SK-N-SH (cell line): ENCODE results near the gene PRLH. TPM values are rescaled to one million over a fixed set of nuclear protein-coding genes. Genes with fewer than 3 reads are reported as not detected.
A peak's percentile ranks its signal among the peaks of the same experiment; 100 is the strongest.

ENCODE experiments used
- CTCF ChIA-PET: fragments of 300-600, 350-600 bp; formaldehyde crosslinking; extraction: SDS; loops from one replicate; lab custom pipeline; 2021; lab: Yijun Ruan, JAX
- POLR2A ChIA-PET: fragments of 350-600 bp; sonication (Branson Sonifier 250); formaldehyde crosslinking; extraction: SDS; loops from one replicate; lab custom pipeline; 2020; ENCODE audit warnings: antibody characterized with exemption, inconsistent platforms; lab: Yijun Ruan, JAX
- DNase-seq: peaks from one replicate; pipeline ENCODE4 v3.0.0; 2012
- H2AFZ ChIP-seq: fragments of 200-600 bp; sonication (generic); 2 replicates; pipeline ENCODE4 v1.8.1; 2016; ENCODE audit warnings: antibody characterized with exemption, mild to moderate bottlenecking, low read depth
- H3F3A ChIP-seq: fragments of 200-600 bp; sonication (generic); replicated peaks from 2 replicates; pipeline ENCODE3; 2016; ENCODE audit warnings: antibody characterized with exemption, mild to moderate bottlenecking; ENCODE audit not compliant: insufficient read depth
- H3K27ac ChIP-seq, 2 experiments: fragments of 200-500 bp in 1 of 2; fragments of 200-600 bp in 1 of 2; sonication (Bioruptor generic) in 1 of 2; sonication (generic), shearing (Covaris generic) in 1 of 2; 2 replicates each; pipeline versions ENCODE4 v1.5.1 to v1.6.1; 2014 to 2016; ENCODE audit warnings: low read depth in 2 of 2, inconsistent platforms in 1 of 2, low read length in 1 of 2, mild to moderate bottlenecking in 1 of 2, mixed read lengths in 1 of 2
- H3K27me3 ChIP-seq: fragments of 200-600 bp; sonication (generic), shearing (Covaris generic); 2 replicates; pipeline ENCODE4 v1.6.1; 2016; ENCODE audit warnings: mixed run types; ENCODE audit not compliant: insufficient read depth
- H3K36me3 ChIP-seq, 2 experiments: fragments of 200-500 bp in 1 of 2; fragments of 200-600 bp in 1 of 2; sonication (Bioruptor generic) in 1 of 2; sonication (generic) in 1 of 2; replicated peaks in 1 of 2; 2 replicates each; pipeline versions ENCODE3 to v1.5.1; 2014 to 2016; ENCODE audit warnings: low read length in 1 of 2, mild to moderate bottlenecking in 1 of 2; ENCODE audit not compliant: insufficient read depth in 2 of 2, control insufficient read depth in 1 of 2
- H3K4me1 ChIP-seq, 2 experiments: fragments of 200-500 bp in 1 of 2; fragments of 200-600 bp in 1 of 2; sonication (Bioruptor generic) in 1 of 2; sonication (generic), shearing (Covaris generic) in 1 of 2; 2 replicates each; pipeline versions ENCODE4 v1.5.1 to v1.6.1; 2014 to 2016; ENCODE audit warnings: low read depth in 1 of 2, low read length in 1 of 2, mixed run types in 1 of 2; ENCODE audit not compliant: insufficient read depth in 2 of 2, control insufficient read depth in 1 of 2
- H3K4me2 ChIP-seq: fragments of 200-600 bp; sonication (generic), shearing (Covaris generic); 2 replicates; pipeline ENCODE4 v1.6.1; 2017; ENCODE audit warnings: mixed run types
- H3K4me3 ChIP-seq, 2 experiments: fragments of 200-500 bp in 1 of 2; fragments of 200-600 bp in 1 of 2; sonication (Bioruptor generic) in 1 of 2; sonication (generic), shearing (Covaris generic) in 1 of 2; 2 replicates each; pipeline versions ENCODE4 v1.5.1 to v1.8.1; 2014 to 2016; ENCODE audit warnings: low read depth in 2 of 2, inconsistent platforms in 1 of 2, low read length in 1 of 2, mild to moderate bottlenecking in 1 of 2, mixed read lengths in 1 of 2, moderate library complexity in 1 of 2
- H3K79me2 ChIP-seq: fragments of 200-600 bp; sonication (generic); 2 replicates; pipeline ENCODE4 v1.8.1; 2017; ENCODE audit warnings: mild to moderate bottlenecking; ENCODE audit not compliant: insufficient read depth
- H3K9ac ChIP-seq: fragments of 200-600 bp; sonication (generic); 2 replicates; pipeline ENCODE4 v1.6.1; 2017; ENCODE audit warnings: mixed run types
- H3K9me2 ChIP-seq: fragments of 200-600 bp; sonication (generic); 2 replicates; pipeline ENCODE4 v1.6.1; 2017; ENCODE audit warnings: mixed run types
- H3K9me3 ChIP-seq: fragments of 200-600 bp; sonication (generic); 2 replicates; pipeline ENCODE4 v1.6.1; 2017; ENCODE audit warnings: mixed run types, mild to moderate bottlenecking, moderate library complexity
- H4K20me1 ChIP-seq: fragments of 200-600 bp; sonication (generic); 2 replicates; pipeline ENCODE4 v1.6.1; 2017; ENCODE audit warnings: mild to moderate bottlenecking, mixed run types; ENCODE audit not compliant: insufficient read depth
- EP300 ChIP-seq, 2 experiments: IDR thresholded peaks; 2 replicates each; pipeline versions ENCODE4 v1.4.0 to v1.6.1; 2012; ENCODE audit warnings: borderline replicate concordance in 1 of 2, low read depth in 1 of 2, low read length in 1 of 2
- FOXM1 ChIP-seq: IDR thresholded peaks from 2 replicates; pipeline ENCODE4 v1.4.0; 2012; ENCODE audit warnings: low read depth, mild to moderate bottlenecking
- MXI1 ChIP-seq: IDR thresholded peaks from 2 replicates; pipeline ENCODE4 v1.6.1; 2012; ENCODE audit warnings: mild to moderate bottlenecking, low read depth, low read length, improper control_type of control experiment
- NRF1 ChIP-seq: IDR thresholded peaks from 2 replicates; pipeline ENCODE4 v1.6.1; 2012; ENCODE audit warnings: low read depth, mild to moderate bottlenecking, low read length
- PBX3 ChIP-seq: IDR thresholded peaks from 2 replicates; pipeline ENCODE4; 2012
- SIN3A ChIP-seq: IDR thresholded peaks from 2 replicates; pipeline ENCODE4 v1.6.1; 2012; ENCODE audit warnings: low read depth, mild to moderate bottlenecking, low read length, moderate library complexity, borderline replicate concordance
- WGBS: methylation state at CpG from one replicate; pipeline ENCODE4 v1.1.6; 2017; ENCODE audit warnings: low lambda C conversion rate; 5-methylcytosine and 5-hydroxymethylcytosine counted together
- polyA plus RNA-seq, 3 experiments: library from polyadenylated mRNA; depleted of rRNA; stranded (reverse); fragments of >200 nt; gene quantifications; 2 replicates each; pipeline ENCODE4 v1.2.3, GENCODE V29; 2012
- small RNA-seq, 7 experiments: library from RNA; depleted of rRNA; stranded (forward); fragments of <200 nt; gene quantifications; one replicate each; pipeline ENCODE3, GENCODE V24; 2012

PRLH gene
- polyA plus RNA-seq, 1 of the 3 experiments (the other 2 are of a cell fraction), result not detected

- CTCF ChIA-PET, result interaction anchor here (0.9 to 1.2 kb wide), 3 partner anchors 14 to 242 kb away, joined by 3 read pairs; no protein-coding TSS in a partner anchor
- Histone ChIP-seq H2AFZ (peak overlapping the region; percentile 19; the same call in 1 of the 2 replicates), H3K4me2 (peak overlapping the region; percentile 59)
These were observed 50.0 kb downstream of the PRLH start for GRCh38 chr2:237616373-237616733.

More at GRCh38 chr2:237616373-237616733, 50.0 kb downstream of the PRLH start:
- no peaks in the 10 kb centered on the region for H3K27me3 ChIP-seq
- no peaks in the 10 kb centered on the region for H3K36me3 ChIP-seq
- WGBS, result 52% methylated on average over 3 of the region's 3 CpGs
- no peaks in the 10 kb centered on the region for H3K9me2 ChIP-seq
- no peaks in the 10 kb centered on the region for H3K9me3 ChIP-seq
- H3K9ac ChIP-seq, result peak overlapping the region; percentile 63; the same call in 1 of the 2 replicates
- peak overlapping the region; percentile 84 to 96 for H3K27ac ChIP-seq
- DNase-seq, result no peak
- POLR2A ChIA-PET, result no interaction called here
- H4K20me1 ChIP-seq, result no peaks in the 10 kb centered on the region
- peaks cover 40% of the 10 kb centered on the region for H3F3A ChIP-seq
- no peak overlapping the region for H3K4me3 ChIP-seq
- TF ChIP-seq FOXM1 (no peak), MXI1 (no peak), NRF1 (no peak), PBX3 (no peak), SIN3A (no peak), EP300 (IDR thresholded peaks at IDR 0.05; ENCODE audit: borderline replicate concordance in 1 of 2, low read depth in 1 of 2, low read length in 1 of 2) (no peak)
- no peaks in the 10 kb centered on the region for H3K79me2 ChIP-seq
- peaks cover 20 to 41% of the 10 kb centered on the region in 2 experiments for H3K4me1 ChIP-seq

Small RNA genes lying within 50 kb of the gene (small RNA-seq; reads per million reads assigned to genes)
- gene RNU6-1140P, result 0 to 48.2 (median 5.6) reads per million in 7 experiments

Other genes starting within 250 kb of the PRLH start
- gene COL6A3, start 152.4 kb upstream of the PRLH start, polyA plus RNA-seq (2012; rRNA removed), result 10.7 and 18.5 TPM in 2 replicates
- 84.8 and 93.6 TPM in 2 replicates for gene MLPH, start 79.3 kb upstream of the PRLH start, polyA plus RNA-seq (2012; rRNA removed)
- gene RAB17, start 24.2 kb downstream of the PRLH start, polyA plus RNA-seq (2012; rRNA removed), result 0.10 and 0.19 TPM in 2 replicates
- 47.3 and 60.9 TPM in 2 replicates for gene LRRFIP1, start 61.0 kb downstream of the PRLH start, polyA plus RNA-seq (2012; rRNA removed)
- 0.30 and 0.34 TPM in 2 replicates for gene RBM44, start 232.2 kb downstream of the PRLH start, polyA plus RNA-seq (2012; rRNA removed)